Spleen (tissue), 13 donors: Measurements from ENCODE around the gene L1CAM. TPM values are rescaled to one million over a fixed set of nuclear protein-coding genes. Genes with fewer than 3 reads are reported as not detected.

Experiments used
- DNase-seq: peaks from one replicate; pipeline ENCODE4 v3.0.0-alpha.2; 2020
- H3K27ac ChIP-seq, 8 donors: fragments of 200-600 bp; sonication (generic) in 7 of 8; 1 replicate in 4 of 8; 2 replicates in 4 of 8; pipeline versions ENCODE4 v1.5.0 to v1.8.0; 2016 to 2021; ENCODE audit warnings: inconsistent platforms in 4 of 8, mild to moderate bottlenecking in 4 of 8, moderate library complexity in 1 of 8
- H3K27me3 ChIP-seq, 7 donors: fragments of 200-600 bp; sonication (generic) in 6 of 7; replicated peaks in 1 of 7; 1 replicate in 4 of 7; 2 replicates in 3 of 7; pipeline versions ENCODE4 v1.5.0 to v1.8.0; 2016 to 2021; ENCODE audit warnings: inconsistent platforms in 3 of 7, mild to moderate bottlenecking in 1 of 7
- H3K36me3 ChIP-seq, 6 donors: fragments of 200-600 bp; sonication (generic) in 5 of 6; 1 replicate in 4 of 6; 2 replicates in 2 of 6; pipeline versions ENCODE4 v1.5.0 to v1.8.0; 2016 to 2021; ENCODE audit warnings: inconsistent platforms in 2 of 6
- H3K4me1 ChIP-seq, 6 donors: fragments of 200-600 bp; sonication (generic) in 5 of 6; 1 replicate in 3 of 6; 2 replicates in 3 of 6; pipeline versions ENCODE4 v1.5.0 to v1.8.0; 2016 to 2021; ENCODE audit warnings: inconsistent platforms in 3 of 6
- H3K4me3 ChIP-seq, 8 donors: fragments of 200-600 bp; sonication (generic) in 7 of 8; 1 replicate in 4 of 8; 2 replicates in 4 of 8; pipeline versions ENCODE4 v1.5.0 to v1.8.0; 2016 to 2021; ENCODE audit warnings: inconsistent platforms in 4 of 8, mild to moderate bottlenecking in 4 of 8, moderate library complexity in 2 of 8
- H3K9me3 ChIP-seq, 8 donors: fragments of 200-600 bp; sonication (generic) in 7 of 8; 1 replicate in 4 of 8; 2 replicates in 4 of 8; pipeline versions ENCODE4 v1.5.0 to v1.8.0; 2016 to 2021; ENCODE audit warnings: inconsistent platforms in 4 of 8
- CTCF ChIP-seq, 11 experiments: fragments of 200-600 bp in 7 of 11; fragments of 450-650 bp in 4 of 11; sonication (generic) in 4 of 11; IDR thresholded peaks in 8 of 11; conservative IDR thresholded peaks in 3 of 11; 1 replicate in 7 of 11; 2 replicates in 4 of 11; pipeline versions ENCODE4 v1.4.0 to v1.8.0; 2016 to 2021; ENCODE audit warnings: antibody characterized with exemption in 11 of 11, inconsistent platforms in 4 of 11, mild to moderate bottlenecking in 1 of 11
- POLR2A ChIP-seq, 3 donors: fragments of 450-650 bp; IDR thresholded peaks; one replicate each; pipeline ENCODE4 v1.5.1; 2017; ENCODE audit warnings: antibody characterized with exemption in 3 of 3, mild to moderate bottlenecking in 1 of 3
- POLR2AphosphoS5 ChIP-seq, 3 donors: sonication (generic); formaldehyde crosslinking; IDR thresholded peaks; one replicate each; pipeline ENCODE4 v1.5.1; 2017; ENCODE audit warnings: antibody characterized with exemption in 3 of 3
- WGBS, 5 donors: extraction: QIAGEN DNeasy Blood & Tissue Kit in 3 of 5; methylation state at CpG; one replicate each; pipeline versions ENCODE4 v1.1.5 to v1.1.7; 2013 to 2018; 5-methylcytosine and 5-hydroxymethylcytosine counted together
- intact Hi-C: fragments of 100-400 bp; cut with DNase I; formaldehyde crosslinking; loops from one replicate; pipeline ENCODE4 v1.15.0; 2023; ENCODE audit warnings: low total_unique reads
- long read RNA-seq, 2 donors: transcript quantifications; one replicate each; lab custom pipeline, GENCODE V29; 2026
- polyA plus RNA-seq, 3 donors: library from polyadenylated mRNA; stranded (reverse); fragments of 200-250 nt; gene quantifications; one replicate each; pipeline ENCODE4 v1.2.1, GENCODE V29; 2013
- total RNA-seq, 7 donors: library from RNA; depleted of rRNA in 3 of 7; stranded (reverse); fragments of >200 nt in 3 of 7; fragmentation: NEBNext Ultra II Directional in 4 of 7; extraction: Animal tissue kit (Norgen Biotek cat#: 25700) in 4 of 7; gene quantifications; one replicate each; pipeline versions ENCODE4 v1.1.0 to v1.2.1, GENCODE V29; 2016 to 2021
- donor health status: healthy with polysubstance abuse.
- donor health status: DM: no; HTN: no; CAD: no; lungs with moderate emphysema.
- donor health status: DM: no; HTN: no; CAD: no.
- donor health status: Bipolar disorder and iron deficiency.
- donor health status: healthy.
- donor health status: DM: no; HTN: no; CAD: no.
- donor health status: DM: yes; HTN: yes; CAD: no.

The L1CAM gene
- total RNA-seq (1 to 10 TPM; 1.2 to 5.1 (median 2.2) TPM), polyA plus RNA-seq (1 to 10 TPM; 1.6 to 3.4 (median 3.2) TPM)
- long read RNA-seq, donor 1: 0 reads
- long read RNA-seq, donor 2: 0 reads

- no peaks in the 10 kb centered on the region for H3K36me3 ChIP-seq
- DNase-seq: no peak
- TF ChIP-seq POLR2A (IDR thresholded peaks at IDR 0.05) (no peak), POLR2AphosphoS5 (IDR thresholded peaks at IDR 0.05) (no peak), CTCF (IDR thresholded peaks at IDR 0.05 in 8 of 11, conservative IDR thresholded peaks at IDR 0.05 in 3 of 11) (no peak)
- no peaks in the 10 kb centered on the region for H3K9me3 ChIP-seq
- peaks cover 4 to 84% (median 49%) of the 10 kb centered on the region in 7 donors for H3K27me3 ChIP-seq
- no peak within 1 kb of the TSS for H3K27ac ChIP-seq
- WGBS, 5 donors: 4 to 28% (median 16%) methylated on average over 42 to 77 of the region's 94 CpGs; no CpG with 5 or more reads in 1 of the 5 donors
- peaks cover 0 to 22% (median 11%) of the 10 kb centered on the region in 6 donors for H3K4me1 ChIP-seq
- peak within 1 kb of the TSS in 2 of 8 donors; percentile 21 to 56 for H3K4me3 ChIP-seq
- intact Hi-C loops: no loop called here
Observed at GRCh38 chrX:153885968-153886903, at the start of gene L1CAM. Gene L1CAM (minus strand): TSS chrX:153886173. CDS start chrX:153875836, 10,337 bp downstream.

DNA sequence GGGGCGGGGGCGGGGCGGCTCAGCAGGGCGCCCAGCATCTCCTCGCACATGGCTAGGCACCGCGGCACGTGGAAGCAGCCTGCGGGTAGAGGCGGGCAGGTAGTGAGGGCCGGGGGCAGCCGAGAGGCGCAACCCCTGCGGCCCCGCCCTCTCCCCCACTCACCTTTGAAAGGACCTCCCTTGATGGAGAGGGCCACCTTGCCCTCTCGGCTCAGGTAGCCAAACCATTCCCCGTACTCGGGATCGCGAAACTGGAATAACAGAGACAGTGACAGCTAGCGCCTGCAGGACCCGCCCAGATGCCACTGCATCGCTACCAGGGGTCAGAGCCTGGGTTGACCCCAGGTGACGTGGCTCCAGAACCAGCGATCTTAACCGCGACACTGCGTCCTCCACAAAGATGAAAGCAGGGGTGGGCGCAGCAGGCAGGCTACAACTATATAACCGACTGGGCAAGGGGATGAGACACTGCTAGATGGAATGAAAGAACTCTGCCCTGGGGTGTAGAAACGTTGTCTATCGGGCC is 49.4 kb upstream of the L1CAM start:
- intact Hi-C loops: no loop called here
- DNase-seq: no peak
- Histone ChIP-seq H3K27me3 (peaks cover 0 to 9% (median 0%) of the 10 kb centered on the region in 7 donors), H3K27ac (peak overlapping the region in 6 of 8 donors; percentile 46 to 89 (median 80)), H3K4me3 (peak overlapping the region; percentile 12 to 93 (median 67)), H3K4me1 (peaks cover 5 to 55% (median 31%) of the 10 kb centered on the region in 6 donors), H3K9me3 (no peaks in the 10 kb centered on the region), H3K36me3 (peaks cover 0 to 60% (median 9%) of the 10 kb centered on the region in 6 donors)
- 17 to 53% (median 32%) methylated on average over 11 to 31 of the region's 32 CpGs for WGBS, 5 donors
- TF ChIP-seq CTCF (IDR thresholded peaks at IDR 0.05 in 8 of 11, conservative IDR thresholded peaks at IDR 0.05 in 3 of 11): no peak
- peak; percentile 6 to 47 (median 40) for TF ChIP-seq POLR2AphosphoS5 (IDR thresholded peaks at IDR 0.05)

DNA sequence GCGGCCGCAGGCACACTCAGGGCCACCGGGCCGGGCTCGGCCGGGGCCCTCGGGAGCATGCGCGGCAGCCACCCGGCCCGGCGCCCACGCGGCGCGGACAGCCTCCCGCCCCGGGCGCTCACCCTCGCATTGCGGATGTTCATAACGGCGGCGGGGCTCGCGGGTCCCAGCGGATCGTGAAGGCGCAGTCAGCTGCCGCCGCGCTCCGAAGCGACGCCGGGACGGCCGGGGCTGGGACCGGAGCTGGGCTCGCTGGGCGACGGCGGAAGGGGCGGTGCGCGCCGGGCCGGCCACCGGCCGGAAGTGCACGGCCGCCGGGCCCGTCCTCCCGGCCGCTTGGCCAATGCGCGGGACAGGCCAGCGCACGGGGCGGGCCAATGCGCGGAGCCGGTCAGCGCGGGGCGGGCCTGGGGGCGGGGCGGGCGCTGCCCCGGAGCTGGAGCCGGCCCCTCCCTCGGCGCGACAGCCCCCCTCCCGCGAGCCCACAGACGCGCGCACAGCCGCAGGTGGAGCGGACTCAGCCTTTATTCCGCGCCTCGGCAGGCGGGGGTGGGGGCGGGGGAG is 48.9 kb upstream of the L1CAM start, which contains the start of gene NAA10:
NAA10 (minus strand) TSS at position 276 of the 564 bp plus-strand sequence; CDS start at position 143, 133 bp downstream.
- peak within 1 kb of the TSS; percentile 49 to 93 (median 67) for H3K4me3 ChIP-seq
- peak within 1 kb of the TSS in 7 of 8 donors; percentile 46 to 89 (median 78) for H3K27ac ChIP-seq
- no peaks in the 10 kb centered on the region for H3K9me3 ChIP-seq
- WGBS, 5 donors: 0 to 13% (median 0%) methylated on average over 11 to 84 of the region's 87 CpGs
- peaks cover 0 to 60% (median 9%) of the 10 kb centered on the region in 6 donors for H3K36me3 ChIP-seq
- peak; percentile 91 for DNase-seq
- peaks cover 0 to 9% (median 0%) of the 10 kb centered on the region in 7 donors for H3K27me3 ChIP-seq
- intact Hi-C loops: no loop called here
- TF ChIP-seq POLR2AphosphoS5 (IDR thresholded peaks at IDR 0.05) (peak; percentile 60 to 69 (median 61)), CTCF (IDR thresholded peaks at IDR 0.05 in 8 of 11, conservative IDR thresholded peaks at IDR 0.05 in 3 of 11) (no peak), POLR2A (IDR thresholded peaks at IDR 0.05) (peak in 1 of 3 donors; percentile 27)
- H3K4me1 ChIP-seq: peaks cover 5 to 55% (median 31%) of the 10 kb centered on the region in 6 donors
